GM23248 (cell line): Measurements from ENCODE around the gene INPP1. TPM values are rescaled to one million over a fixed set of nuclear protein-coding genes. Genes with fewer than 3 reads are reported as not detected.

Experiments used
- DNase-seq: peaks from one replicate; pipeline ENCODE4 v3.0.0-alpha.2; 2015
- H2AFZ ChIP-seq: fragments of 200-600 bp; sonication (generic); 2 replicates; pipeline ENCODE4 v1.6.1; 2016; ENCODE audit warnings: antibody characterized with exemption
- H3F3A ChIP-seq: fragments of 200-600 bp; sonication (generic); 2 replicates; pipeline ENCODE4 v1.6.1; 2016; ENCODE audit warnings: mild to moderate bottlenecking, antibody characterized with exemption, mixed run types; ENCODE audit not compliant: insufficient read depth
- H3K27ac ChIP-seq: fragments of 200-600 bp; sonication (generic); 2 replicates; pipeline ENCODE4 v1.5.1; 2016; ENCODE audit warnings: mild to moderate bottlenecking
- H3K27me3 ChIP-seq: fragments of 200-600 bp; sonication (generic); replicated peaks from 2 replicates; pipeline ENCODE4 v1.6.1; 2016; ENCODE audit warnings: mild to moderate bottlenecking; ENCODE audit not compliant: insufficient read depth
- H3K36me3 ChIP-seq: fragments of 200-600 bp; sonication (generic); 2 replicates; pipeline ENCODE4 v1.6.1; 2016; ENCODE audit warnings: low read depth, mild to moderate bottlenecking
- H3K4me1 ChIP-seq: fragments of 200-600 bp; sonication (generic); 2 replicates; pipeline ENCODE4 v1.6.1; 2016; ENCODE audit warnings: mild to moderate bottlenecking; ENCODE audit not compliant: insufficient read depth
- H3K4me2 ChIP-seq: fragments of 200-600 bp; sonication (generic); one replicate; pipeline ENCODE4 v1.6.1; 2016; ENCODE audit warnings: mild to moderate bottlenecking; ENCODE audit not compliant: unreplicated experiment
- H3K4me3 ChIP-seq: fragments of 200-600 bp; sonication (generic); 2 replicates; pipeline ENCODE4 v1.5.1; 2016; ENCODE audit warnings: mild to moderate bottlenecking
- H3K79me2 ChIP-seq: fragments of 200-600 bp; sonication (generic); 2 replicates; pipeline ENCODE4 v1.6.1; 2016; ENCODE audit warnings: mild to moderate bottlenecking; ENCODE audit not compliant: insufficient read depth
- H3K9ac ChIP-seq: fragments of 200-600 bp; sonication (generic); 2 replicates; pipeline ENCODE4 v1.6.1; 2016; ENCODE audit warnings: mild to moderate bottlenecking
- H3K9me2 ChIP-seq: fragments of 200-600 bp; sonication (generic); 2 replicates; pipeline ENCODE4 v1.6.1; 2016; ENCODE audit warnings: mixed run types, mild to moderate bottlenecking, moderate library complexity; ENCODE audit not compliant: insufficient read depth
- H3K9me3 ChIP-seq: fragments of 200-600 bp; sonication (generic); one replicate; pipeline ENCODE4 v1.6.1; 2017; ENCODE audit warnings: low read depth
- H4K20me1 ChIP-seq: fragments of 200-600 bp; sonication (generic); 2 replicates; pipeline ENCODE4 v1.6.0; 2016; ENCODE audit not compliant: insufficient read depth
- EZH2 ChIP-seq: fragments of 200-600 bp; sonication (generic); IDR thresholded peaks from 2 replicates; pipeline ENCODE4 v1.6.1; 2018; ENCODE audit warnings: antibody characterized with exemption, mild to moderate bottlenecking; ENCODE audit not compliant: insufficient read depth, poor library complexity, severe bottlenecking
- EZH2phosphoT487 ChIP-seq: fragments of 200-600 bp; sonication (generic); IDR thresholded peaks from 2 replicates; pipeline ENCODE4 v1.6.1; 2018; ENCODE audit warnings: antibody characterized with exemption, moderate library complexity, mild to moderate bottlenecking, low read depth; ENCODE audit not compliant: insufficient read depth
- WGBS, 2 experiments: methylation state at CpG; one replicate each; pipeline ENCODE4 v1.1.6; 2015 to 2017; ENCODE audit warnings: low lambda C conversion rate in 2 of 2, low coverage in 1 of 2; ENCODE audit errors: missing lambda C conversion rate in 2 of 2; 5-methylcytosine and 5-hydroxymethylcytosine counted together
- in situ Hi-C: fragments of 300-500 bp; cut with MboI; formaldehyde crosslinking; loops from 2 replicates; pipeline ENCODE4 v1.15.0; 2020
- polyA plus RNA-seq: library from polyadenylated mRNA; unstranded; fragments of >200 nt; fragmentation: Nextera tagmentation; extraction: Ambion mirVana; gene quantifications from 2 replicates; pipeline ENCODE4 v1.2.1, GENCODE V29; 2016
- total RNA-seq: library from RNA; depleted of rRNA; stranded (reverse); fragments of >200 nt; shearing (Covaris generic); gene quantifications from 2 replicates; pipeline ENCODE4 v1.2.3, GENCODE V29; 2014

INPP1 gene
- total and polyA plus RNA-seq, 2 experiments from 2014 or later, result 7.1 to 28.7 TPM

GRCh38 chr2:190376083-190376482 lies 32.7 kb downstream of the INPP1 start:
- Histone ChIP-seq H3K4me2 (no peak overlapping the region), H3K79me2 (no peaks in the 10 kb centered on the region), H3F3A (0 out of 2 replicates have a peak, but pooled peaks cover 6% of the 10 kb centered on the region), H2AFZ (no peak overlapping the region), H3K36me3 (no peaks in the 10 kb centered on the region), H4K20me1 (no peaks in the 10 kb centered on the region), H3K9ac (no peak overlapping the region), H3K27ac (no peak overlapping the region), H3K4me1 (peaks cover 3% of the 10 kb centered on the region; the same call in 1 of the 2 replicates), H3K4me3 (no peak overlapping the region), H3K9me2 (no peaks in the 10 kb centered on the region), H3K27me3 (no peaks in the 10 kb centered on the region), H3K9me3 (no peaks in the 10 kb centered on the region)
- TF ChIP-seq EZH2phosphoT487, result no peak
- TF ChIP-seq EZH2, result no peak
- no peak for DNase-seq
- in situ Hi-C loops, result no loop called here

DNA sequence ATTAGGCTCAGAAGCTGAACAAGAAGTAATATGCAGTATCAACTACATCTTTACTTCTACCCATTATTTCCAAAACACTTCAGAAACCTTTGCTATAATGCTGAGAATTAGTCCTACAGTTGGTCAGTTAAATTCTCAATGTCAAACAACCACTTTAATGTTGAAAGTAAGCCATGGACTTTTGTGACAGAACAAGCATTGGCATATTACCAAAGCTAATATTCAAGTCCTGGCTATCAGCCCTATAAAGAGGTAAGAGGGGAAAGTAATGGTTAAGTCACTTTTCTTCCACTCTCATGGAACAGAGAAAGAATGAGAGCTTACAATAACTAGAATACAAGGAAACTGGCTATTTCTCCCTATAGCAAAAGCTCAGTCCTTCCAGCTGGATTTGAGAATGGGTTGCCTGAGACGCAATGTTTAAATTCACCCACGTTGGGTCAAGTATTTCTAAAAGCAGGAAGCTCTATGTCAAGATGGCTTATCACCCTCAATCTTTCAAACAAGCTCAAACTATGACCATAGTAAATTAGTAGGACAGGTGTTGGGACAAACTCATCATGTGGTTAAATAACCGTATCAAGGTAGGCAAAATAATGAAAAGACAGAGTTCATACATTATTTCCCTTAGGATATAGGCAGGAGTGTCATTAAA lies 33.3 kb downstream of the INPP1 start:
- Histone ChIP-seq H3K9me3 (no peaks in the 10 kb centered on the region), H3K36me3 (no peaks in the 10 kb centered on the region), H3K9me2 (no peaks in the 10 kb centered on the region), H2AFZ (no peak overlapping the region), H3K79me2 (no peaks in the 10 kb centered on the region), H3K9ac (no peak overlapping the region), H4K20me1 (no peaks in the 10 kb centered on the region), H3K4me3 (no peak overlapping the region), H3K4me2 (no peak overlapping the region), H3K27me3 (no peaks in the 10 kb centered on the region), H3F3A (0 out of 2 replicates have a peak, but pooled peaks cover 6% of the 10 kb centered on the region), H3K27ac (no peak overlapping the region), H3K4me1 (peaks cover 3% of the 10 kb centered on the region; the same call in 1 of the 2 replicates)
- 79 to 81% methylated on average over 3 of the region's 3 CpGs for WGBS, 2 experiments
- in situ Hi-C loops, result no loop called here
- DNase-seq, result no peak
- TF ChIP-seq EZH2phosphoT487, result no peak
- no peak for TF ChIP-seq EZH2

- TF ChIP-seq EZH2phosphoT487 (no peak), EZH2 (no peak)
- in situ Hi-C loops, result no loop called here
- DNase-seq, result no peak
Measured at GRCh38 chr2:190378880-190379237, 35.5 kb downstream of the INPP1 start.

DNA sequence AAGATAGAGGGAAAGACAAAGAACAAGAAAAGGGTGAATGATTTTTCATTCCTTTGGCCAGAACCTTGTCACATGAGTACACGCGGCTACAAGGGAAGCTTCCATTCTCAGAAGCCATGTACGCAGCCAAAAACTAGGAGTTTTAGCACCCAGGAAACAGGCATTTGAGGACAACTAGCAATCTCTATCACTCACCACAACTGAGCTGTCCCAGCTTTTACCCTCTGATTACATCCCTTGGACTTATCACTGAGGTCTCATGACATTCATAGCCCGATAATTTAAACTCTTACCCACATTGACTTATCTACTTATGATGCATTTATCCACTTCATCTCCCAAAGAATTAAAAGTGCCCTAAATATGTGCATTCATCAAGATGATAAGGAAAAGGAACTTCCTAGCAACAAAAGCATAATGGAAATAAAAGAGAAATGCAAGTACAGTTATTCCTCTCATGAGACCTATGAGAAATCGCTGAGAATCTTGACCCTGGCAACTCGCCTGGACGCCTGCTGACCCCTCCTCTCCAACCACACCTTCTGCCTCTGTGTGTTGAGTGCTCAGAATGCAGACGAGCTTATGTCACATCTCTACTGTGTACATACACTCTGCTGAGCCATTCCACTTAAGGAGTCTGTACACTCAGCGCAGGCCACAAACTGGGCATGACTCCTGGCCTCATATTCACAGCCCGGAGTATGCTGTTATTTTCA lies 36.0 kb downstream of the INPP1 start:
- no peaks in the 10 kb centered on the region for H3K9me2 ChIP-seq
- no peaks in the 10 kb centered on the region for H3K9me3 ChIP-seq
- DNase-seq, result no peak
- in situ Hi-C loops, result no loop called here
- no peak overlapping the region for H2AFZ ChIP-seq
- H3K4me2 ChIP-seq, result no peak overlapping the region
- H3K27me3 ChIP-seq, result no peaks in the 10 kb centered on the region
- WGBS, 2 experiments, result 86 to 92% methylated on average over 10 of the region's 10 CpGs
- no peak overlapping the region for H3K4me3 ChIP-seq
- no peaks in the 10 kb centered on the region for H3K79me2 ChIP-seq
- H3K4me1 ChIP-seq, result peaks cover under 1% of the 10 kb centered on the region; the same call in 1 of the 2 replicates
- H3K36me3 ChIP-seq, result no peaks in the 10 kb centered on the region
- no peak overlapping the region for H3K9ac ChIP-seq
- H3K27ac ChIP-seq, result no peak overlapping the region
- H3F3A ChIP-seq, result 0 out of 2 replicates have a peak, but pooled peaks cover 6% of the 10 kb centered on the region
- TF ChIP-seq EZH2 (no peak), EZH2phosphoT487 (no peak)
- no peaks in the 10 kb centered on the region for H4K20me1 ChIP-seq

More at GRCh38 chr2:190378880-190379237, 35.5 kb downstream of the INPP1 start:
- Histone ChIP-seq H3K79me2 (no peaks in the 10 kb centered on the region), H3K9me3 (no peaks in the 10 kb centered on the region), H3K9ac (no peak overlapping the region), H3K27ac (peak overlapping the region; percentile 69; the same call in 1 of the 2 replicates), H3K9me2 (no peaks in the 10 kb centered on the region), H3F3A (0 out of 2 replicates have a peak, but pooled peaks cover 6% of the 10 kb centered on the region), H2AFZ (peak overlapping the region; percentile 70), H4K20me1 (no peaks in the 10 kb centered on the region), H3K36me3 (no peaks in the 10 kb centered on the region), H3K4me1 (peaks cover 3% of the 10 kb centered on the region; the same call in 1 of the 2 replicates), H3K4me2 (peak overlapping the region; percentile 39), H3K27me3 (no peaks in the 10 kb centered on the region), H3K4me3 (peak overlapping the region; percentile 65; the same call in 1 of the 2 replicates)
- 77 to 78% methylated on average over 6 of the region's 6 CpGs for WGBS, 2 experiments
